CD4-positive, alpha-beta memory T cell (primary cell): ENCODE results near the gene AKIP1. TPM values are rescaled to one million over a fixed set of nuclear protein-coding genes. Genes with fewer than 3 reads are reported as not detected.

Experiments
- CTCF ChIA-PET: fragments of 350-600 bp; sonication (Branson Sonifier 250); formaldehyde crosslinking; loops from one replicate; lab custom pipeline; 2021; ENCODE audit warnings: inconsistent platforms; ENCODE audit not compliant: partially characterized antibody; lab: Charles Lee
- POLR2A ChIA-PET: fragments of 350-600 bp; sonication (Branson Sonifier 250); formaldehyde crosslinking; loops from one replicate; lab custom pipeline; 2021; ENCODE audit not compliant: partially characterized antibody; lab: Charles Lee
- DNase-seq, 5 donors: peaks; one replicate each; pipeline versions ENCODE4 v3.0.0 to v3.0.0-alpha.2; 2020 to 2022; ENCODE audit warnings: mixed read lengths in 1 of 5
- H3K27ac ChIP-seq: one replicate; pipeline ENCODE4 v1.7.0; 2013; ENCODE audit warnings: low read depth, low read length
- H3K27me3 ChIP-seq: 2 replicates; pipeline ENCODE4 v1.7.0; 2013; ENCODE audit warnings: mild to moderate bottlenecking, low read length, moderate library complexity; ENCODE audit not compliant: insufficient read depth
- H3K36me3 ChIP-seq: 2 replicates; pipeline ENCODE4 v1.7.0; 2013; ENCODE audit warnings: mild to moderate bottlenecking, low read length, moderate library complexity; ENCODE audit not compliant: insufficient read depth
- H3K4me1 ChIP-seq: 2 replicates; pipeline ENCODE4 v1.7.0; 2013; ENCODE audit warnings: mild to moderate bottlenecking, low read length, moderate library complexity; ENCODE audit not compliant: insufficient read depth
- H3K4me3 ChIP-seq, 2 donors: one replicate each; pipeline ENCODE4 v1.7.0; 2013; ENCODE audit warnings: low read length in 2 of 2, mild to moderate bottlenecking in 1 of 2
- H3K9me3 ChIP-seq, 2 donors: one replicate each; pipeline ENCODE4 v1.7.0; 2013; ENCODE audit warnings: low read length in 2 of 2, control low read depth in 1 of 2; ENCODE audit not compliant: control insufficient read depth in 1 of 2
- H3K27ac Mint-ChIP-seq, 7 donors: one replicate each; pipeline ENCODE4 v1.8.0; 2020 to 2021; ENCODE audit warnings: mixed read lengths in 7 of 7, mild to moderate bottlenecking in 6 of 7, inconsistent platforms in 3 of 7, moderate library complexity in 3 of 7
- H3K27me3 Mint-ChIP-seq, 2 donors: one replicate each; pipeline ENCODE4 v1.8.0; 2020 to 2021; ENCODE audit warnings: mixed read lengths in 2 of 2
- H3K36me3 Mint-ChIP-seq, 2 donors: one replicate each; pipeline ENCODE4 v1.8.0; 2020 to 2021; ENCODE audit warnings: mixed read lengths in 2 of 2, inconsistent platforms in 1 of 2, mild to moderate bottlenecking in 1 of 2
- H3K4me1 Mint-ChIP-seq, 4 donors: one replicate each; pipeline ENCODE4 v1.8.0; 2020 to 2021; ENCODE audit warnings: mixed read lengths in 4 of 4, mild to moderate bottlenecking in 1 of 4
- H3K4me3 Mint-ChIP-seq, 8 donors: one replicate each; pipeline ENCODE4 v1.8.0; 2020 to 2021; ENCODE audit warnings: mixed read lengths in 8 of 8, mild to moderate bottlenecking in 7 of 8, moderate library complexity in 6 of 8, inconsistent platforms in 3 of 8
- H3K9me3 Mint-ChIP-seq, 8 donors: one replicate each; pipeline ENCODE4 v1.8.0; 2020 to 2021; ENCODE audit warnings: mixed read lengths in 8 of 8, mild to moderate bottlenecking in 5 of 8, inconsistent platforms in 3 of 8, moderate library complexity in 1 of 8
- intact Hi-C: fragments of 100-400 bp; cut with micrococcal nuclease; formaldehyde crosslinking; loops from one replicate; pipeline ENCODE4 v1.15.1; 2023
- polyA plus RNA-seq, 2 donors: library from polyadenylated mRNA; unstranded; fragments of 300-500 nt; fragmentation: Illumina TruSeq; gene quantifications; one replicate each; pipeline ENCODE4 v1.2.3, GENCODE V29; 2021
- total RNA-seq, 2 experiments: library from RNA; stranded (reverse); gene quantifications; one replicate each; pipeline ENCODE4 v1.2.3, GENCODE V29; 2021

Gene AKIP1
- total and polyA plus RNA-seq, 4 experiments from 2014 or later, result 13.3 to 20.2 (median 15.5) TPM

GRCh38 chr11:8899119-8899753, 11.8 kb upstream of the AKIP1 start:
- no peak for DNase-seq
- no peak overlapping the region for H3K27ac Mint-ChIP-seq
- H3K4me3 Mint-ChIP-seq, result no peak overlapping the region
- peaks cover 4 to 39% (median 29%) of the 10 kb centered on the region in 8 donors for H3K9me3 Mint-ChIP-seq
- H3K4me1 Mint-ChIP-seq, result no peaks in the 10 kb centered on the region
- intact Hi-C loops, result no loop called here
- Histone ChIP-seq H3K36me3 (no peaks in the 10 kb centered on the region), H3K27ac (no peak overlapping the region), H3K27me3 (no peaks in the 10 kb centered on the region), H3K4me3 (no peak overlapping the region), H3K4me1 (no peaks in the 10 kb centered on the region), H3K9me3 (peaks cover 0 to 13% of the 10 kb centered on the region in 2 donors)
- H3K27me3 Mint-ChIP-seq, result peaks cover 0 to 4% of the 10 kb centered on the region in 2 donors
- peaks cover 12 to 18% of the 10 kb centered on the region in 2 donors for H3K36me3 Mint-ChIP-seq
- ChIA-PET CTCF (no interaction called here), POLR2A (no interaction called here)

- H3K9me3 ChIP-seq, result no peaks in the 10 kb centered on the region
- POLR2A ChIA-PET, result no interaction called here
- peaks cover 14% of the 10 kb centered on the region for H3K4me1 ChIP-seq
- no peak for DNase-seq
- H3K4me1 Mint-ChIP-seq, result peaks cover 10 to 35% (median 20%) of the 10 kb centered on the region in 4 donors
- no peak overlapping the region for H3K4me3 ChIP-seq
- no peak overlapping the region for H3K27ac ChIP-seq
- H3K36me3 Mint-ChIP-seq, result peaks cover 3 to 10% of the 10 kb centered on the region in 2 donors
- no peaks in the 10 kb centered on the region for H3K36me3 ChIP-seq
- H3K27me3 ChIP-seq, result no peaks in the 10 kb centered on the region
- CTCF ChIA-PET, result no interaction called here
- intact Hi-C loops, result no loop called here
- H3K27ac Mint-ChIP-seq, result no peak overlapping the region
- no peak overlapping the region for H3K4me3 Mint-ChIP-seq
- peaks cover 0 to 11% (median 5%) of the 10 kb centered on the region in 8 donors for H3K9me3 Mint-ChIP-seq
- peaks cover 0 to 4% of the 10 kb centered on the region in 2 donors for H3K27me3 Mint-ChIP-seq
These were observed 5.3 kb upstream of the AKIP1 start for GRCh38 chr11:8905528-8906165.

GRCh38 chr11:8907116-8907515, 3.9 kb upstream of the AKIP1 start:
- Histone ChIP-seq H3K36me3 (no peaks in the 10 kb centered on the region), H3K4me3 (no peak overlapping the region), H3K27ac (no peak overlapping the region), H3K27me3 (no peaks in the 10 kb centered on the region), H3K9me3 (no peaks in the 10 kb centered on the region), H3K4me1 (peaks cover 15% of the 10 kb centered on the region)
- Mint-ChIP-seq H3K36me3 (peaks cover 2 to 4% of the 10 kb centered on the region in 2 donors), H3K27ac (peak overlapping the region in 2 of 7 donors; percentile 0 to 2), H3K27me3 (peaks cover 0 to 4% of the 10 kb centered on the region in 2 donors), H3K4me1 (peaks cover 10 to 36% (median 21%) of the 10 kb centered on the region in 4 donors), H3K4me3 (peak overlapping the region in 2 of 8 donors; percentile 1 to 32), H3K9me3 (peaks cover 0 to 4% (median 0%) of the 10 kb centered on the region in 8 donors)
- no peak for DNase-seq
- CTCF ChIA-PET, result no interaction called here
- POLR2A ChIA-PET, result no interaction called here
- intact Hi-C loops, result no loop called here

GRCh38 chr11:8908099-8908498, 2.9 kb upstream of the AKIP1 start:
- Histone ChIP-seq H3K9me3 (no peaks in the 10 kb centered on the region), H3K4me3 (no peak overlapping the region), H3K27me3 (no peaks in the 10 kb centered on the region), H3K27ac (no peak overlapping the region), H3K4me1 (peaks cover 21% of the 10 kb centered on the region), H3K36me3 (no peaks in the 10 kb centered on the region)
- Mint-ChIP-seq H3K27me3 (peaks cover 0 to 4% of the 10 kb centered on the region in 2 donors), H3K9me3 (no peaks in the 10 kb centered on the region), H3K4me3 (peak overlapping the region in 3 of 8 donors; percentile 6 to 32 (median 14)), H3K36me3 (peaks cover 0 to 2% of the 10 kb centered on the region in 2 donors), H3K4me1 (peaks cover 11 to 41% (median 25%) of the 10 kb centered on the region in 4 donors), H3K27ac (peak overlapping the region in 2 of 7 donors; percentile 4 to 64)
- ChIA-PET CTCF (interaction anchor here (1.2 kb wide), 1 partner anchor 230 kb away, joined by 3 read pairs; no protein-coding TSS in a partner anchor), POLR2A (interaction anchor here (1.0 kb wide), 1 partner anchor 219 kb away, joined by 5 read pairs; no protein-coding TSS in a partner anchor)
- no peak for DNase-seq
- intact Hi-C loops, result no loop called here

- H3K27ac Mint-ChIP-seq, result peak overlapping the region in 6 of 7 donors; percentile 30 to 94 (median 76)
- POLR2A ChIA-PET, result interaction anchor here (0.6 to 3.1 kb wide), 8 partner anchors 49 to 663 kb away, joined by 3 to 19 read pairs (median 4); partner anchors contain the start of genes NRIP3, RPL27A, TMEM9B and TRIM66
These were observed 351 bp upstream of the AKIP1 start for GRCh38 chr11:8910649-8911026.

GRCh38 chr11:8913961-8914660, 3.1 kb downstream of the AKIP1 start:
- intact Hi-C loops, result loop anchor here (1.0 to 5.0 kb wide), 8 partner anchors 45 to 658 kb away; partner anchors contain the start of genes NRIP3, TMEM41B, WEE1 and ZNF143
- DNase-seq, result peak; percentile 28 to 48 (median 38)
- ChIA-PET CTCF (interaction anchor here (0.7 to 3.2 kb wide), 11 partner anchors 9 to 593 kb away, joined by 3 to 56 read pairs (median 5); partner anchors contain the start of gene TMEM9B), POLR2A (interaction anchor here (1.1 to 2.2 kb wide), 3 partner anchors 46 to 226 kb away, joined by 5 to 12 read pairs (median 11); partner anchors contain the start of gene TMEM9B)
- peaks cover 12 to 19% of the 10 kb centered on the region in 2 donors for H3K36me3 Mint-ChIP-seq
- H3K4me3 Mint-ChIP-seq, result peak overlapping the region; percentile 72 to 90 (median 84)
- Histone ChIP-seq H3K9me3 (no peaks in the 10 kb centered on the region), H3K27me3 (no peaks in the 10 kb centered on the region), H3K27ac (peak overlapping the region; percentile 35), H3K4me3 (peak overlapping the region in 1 of 2 donors; percentile 15), H3K36me3 (peaks cover 4% of the 10 kb centered on the region), H3K4me1 (peaks cover 32% of the 10 kb centered on the region)
- peaks cover 22 to 38% (median 31%) of the 10 kb centered on the region in 4 donors for H3K4me1 Mint-ChIP-seq
- H3K27ac Mint-ChIP-seq, result peak overlapping the region; percentile 78 to 94 (median 92)
- no peaks in the 10 kb centered on the region for H3K27me3 Mint-ChIP-seq
- no peaks in the 10 kb centered on the region for H3K9me3 Mint-ChIP-seq

More at GRCh38 chr11:8910649-8911026, 351 bp upstream of the AKIP1 start:
- peak in 1 of 5 donors; percentile 18 for DNase-seq
- intact Hi-C loops, result loop anchor here (2.0 to 5.0 kb wide), 6 partner anchors 92 to 924 kb away; partner anchors contain the start of genes EIF3F, NRIP3, RPL27A and TMEM41B
- Mint-ChIP-seq H3K9me3 (no peaks in the 10 kb centered on the region), H3K4me3 (peak overlapping the region; percentile 87 to 95 (median 92)), H3K36me3 (peaks cover 0 to 2% of the 10 kb centered on the region in 2 donors), H3K27me3 (no peaks in the 10 kb centered on the region), H3K4me1 (peaks cover 27 to 60% (median 41%) of the 10 kb centered on the region in 4 donors)
- no peaks in the 10 kb centered on the region for H3K9me3 ChIP-seq
- H3K4me3 ChIP-seq, result peak overlapping the region; percentile 29 to 62
- H3K36me3 ChIP-seq, result no peaks in the 10 kb centered on the region
- CTCF ChIA-PET, result interaction anchor here (0.8 to 2.6 kb wide), 3 partner anchors 49 to 227 kb away, joined by 3 to 17 read pairs (median 5); no protein-coding TSS in a partner anchor
- peaks cover 38% of the 10 kb centered on the region for H3K4me1 ChIP-seq
- no peak overlapping the region for H3K27ac ChIP-seq
- H3K27me3 ChIP-seq, result no peaks in the 10 kb centered on the region
